ENCODE measurements around the gene SERPINB10.

SERPINB10 gene

DNA sequence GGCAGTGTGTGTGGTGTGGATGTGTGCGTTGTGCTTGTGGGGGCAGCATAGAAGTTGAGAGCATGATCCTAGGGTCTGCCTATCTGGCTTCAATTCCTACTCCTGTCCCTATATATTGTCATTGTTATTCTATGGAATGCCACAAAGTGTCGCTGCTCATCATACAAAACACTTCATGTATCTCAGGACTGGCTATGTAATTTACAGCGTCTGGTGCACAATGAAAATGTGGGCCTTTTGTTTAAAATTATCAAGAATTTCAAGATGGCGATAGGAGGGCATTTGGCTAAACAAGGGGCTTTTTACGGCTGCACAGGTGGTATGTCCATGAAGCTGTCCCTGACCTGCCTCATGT, 16.8 kb upstream of the SERPINB10 start:
- H3K27me3 ChIP-seq (ENCODE audit: insufficient read depth, poor library complexity, severe bottlenecking), result no peaks in the 10 kb centered on the region
- peak overlapping the region; percentile 35 for H3K4me3 ChIP-seq (replicated peaks; ENCODE audit: insufficient read depth, low read length)
- TF ChIP-seq, protein P1, sequence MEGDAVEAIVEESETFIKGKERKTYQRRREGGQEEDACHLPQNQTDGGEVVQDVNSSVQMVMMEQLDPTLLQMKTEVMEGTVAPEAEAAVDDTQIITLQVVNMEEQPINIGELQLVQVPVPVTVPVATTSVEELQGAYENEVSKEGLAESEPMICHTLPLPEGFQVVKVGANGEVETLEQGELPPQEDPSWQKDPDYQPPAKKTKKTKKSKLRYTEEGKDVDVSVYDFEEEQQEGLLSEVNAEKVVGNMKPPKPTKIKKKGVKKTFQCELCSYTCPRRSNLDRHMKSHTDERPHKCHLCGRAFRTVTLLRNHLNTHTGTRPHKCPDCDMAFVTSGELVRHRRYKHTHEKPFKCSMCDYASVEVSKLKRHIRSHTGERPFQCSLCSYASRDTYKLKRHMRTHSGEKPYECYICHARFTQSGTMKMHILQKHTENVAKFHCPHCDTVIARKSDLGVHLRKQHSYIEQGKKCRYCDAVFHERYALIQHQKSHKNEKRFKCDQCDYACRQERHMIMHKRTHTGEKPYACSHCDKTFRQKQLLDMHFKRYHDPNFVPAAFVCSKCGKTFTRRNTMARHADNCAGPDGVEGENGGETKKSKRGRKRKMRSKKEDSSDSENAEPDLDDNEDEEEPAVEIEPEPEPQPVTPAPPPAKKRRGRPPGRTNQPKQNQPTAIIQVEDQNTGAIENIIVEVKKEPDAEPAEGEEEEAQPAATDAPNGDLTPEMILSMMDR (IDR thresholded peaks at IDR 0.05; ENCODE audit: insufficient read depth, low read length), result peak; percentile 62
- no peak for TF ChIP-seq GABPA (IDR thresholded peaks at IDR 0.05; ENCODE audit: low read depth)
- DNase-seq (ENCODE audit: low read depth in 1 of 2, low spot score in 1 of 2), result peak in 1 of 2 experiments; percentile 86
- peak overlapping the region; percentile 85 for H3K27ac ChIP-seq (replicated peaks)

DNA sequence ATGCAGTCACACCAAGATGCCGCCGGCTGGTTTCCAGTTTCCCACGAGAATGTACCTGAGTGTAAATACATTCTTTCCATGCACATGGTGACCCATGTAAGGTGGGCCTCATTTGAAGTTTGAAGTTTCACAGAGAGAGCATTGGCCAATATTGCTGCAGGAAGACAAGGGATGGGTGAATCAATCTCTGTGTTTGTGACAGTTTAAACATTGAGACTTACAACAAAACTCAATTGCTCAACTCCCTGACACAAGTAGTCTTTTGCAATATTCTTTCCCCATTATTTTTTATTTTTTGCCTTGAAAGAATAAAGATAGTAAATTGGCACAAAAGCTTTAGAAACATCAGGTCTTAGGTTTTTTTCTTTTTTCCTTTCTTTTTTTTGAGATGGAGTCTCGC, 15.2 kb upstream of the SERPINB10 start:
- peak; percentile 84 to 95 for DNase-seq (ENCODE audit: low read depth in 1 of 2, low spot score in 1 of 2)
- no peak overlapping the region for H3K4me3 ChIP-seq (replicated peaks; ENCODE audit: insufficient read depth, low read length)
- TF ChIP-seq GABPA (IDR thresholded peaks at IDR 0.05; ENCODE audit: low read depth) (no peak; the same call in 1 of the 2 replicates), POLR2AphosphoS5 (IDR thresholded peaks at IDR 0.05; ENCODE audit: low read depth) (peak; percentile 65; the same call in 1 of the 2 replicates)
- TF ChIP-seq, protein P2, sequence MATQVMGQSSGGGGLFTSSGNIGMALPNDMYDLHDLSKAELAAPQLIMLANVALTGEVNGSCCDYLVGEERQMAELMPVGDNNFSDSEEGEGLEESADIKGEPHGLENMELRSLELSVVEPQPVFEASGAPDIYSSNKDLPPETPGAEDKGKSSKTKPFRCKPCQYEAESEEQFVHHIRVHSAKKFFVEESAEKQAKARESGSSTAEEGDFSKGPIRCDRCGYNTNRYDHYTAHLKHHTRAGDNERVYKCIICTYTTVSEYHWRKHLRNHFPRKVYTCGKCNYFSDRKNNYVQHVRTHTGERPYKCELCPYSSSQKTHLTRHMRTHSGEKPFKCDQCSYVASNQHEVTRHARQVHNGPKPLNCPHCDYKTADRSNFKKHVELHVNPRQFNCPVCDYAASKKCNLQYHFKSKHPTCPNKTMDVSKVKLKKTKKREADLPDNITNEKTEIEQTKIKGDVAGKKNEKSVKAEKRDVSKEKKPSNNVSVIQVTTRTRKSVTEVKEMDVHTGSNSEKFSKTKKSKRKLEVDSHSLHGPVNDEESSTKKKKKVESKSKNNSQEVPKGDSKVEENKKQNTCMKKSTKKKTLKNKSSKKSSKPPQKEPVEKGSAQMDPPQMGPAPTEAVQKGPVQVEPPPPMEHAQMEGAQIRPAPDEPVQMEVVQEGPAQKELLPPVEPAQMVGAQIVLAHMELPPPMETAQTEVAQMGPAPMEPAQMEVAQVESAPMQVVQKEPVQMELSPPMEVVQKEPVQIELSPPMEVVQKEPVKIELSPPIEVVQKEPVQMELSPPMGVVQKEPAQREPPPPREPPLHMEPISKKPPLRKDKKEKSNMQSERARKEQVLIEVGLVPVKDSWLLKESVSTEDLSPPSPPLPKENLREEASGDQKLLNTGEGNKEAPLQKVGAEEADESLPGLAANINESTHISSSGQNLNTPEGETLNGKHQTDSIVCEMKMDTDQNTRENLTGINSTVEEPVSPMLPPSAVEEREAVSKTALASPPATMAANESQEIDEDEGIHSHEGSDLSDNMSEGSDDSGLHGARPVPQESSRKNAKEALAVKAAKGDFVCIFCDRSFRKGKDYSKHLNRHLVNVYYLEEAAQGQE (IDR thresholded peaks at IDR 0.05; ENCODE audit: insufficient replicate concordance, low read depth), result peak; percentile 34
- H3K27ac ChIP-seq (replicated peaks), result peak overlapping the region; percentile 85
- no peaks in the 10 kb centered on the region for H3K27me3 ChIP-seq (ENCODE audit: insufficient read depth, poor library complexity, severe bottlenecking)

DNA sequence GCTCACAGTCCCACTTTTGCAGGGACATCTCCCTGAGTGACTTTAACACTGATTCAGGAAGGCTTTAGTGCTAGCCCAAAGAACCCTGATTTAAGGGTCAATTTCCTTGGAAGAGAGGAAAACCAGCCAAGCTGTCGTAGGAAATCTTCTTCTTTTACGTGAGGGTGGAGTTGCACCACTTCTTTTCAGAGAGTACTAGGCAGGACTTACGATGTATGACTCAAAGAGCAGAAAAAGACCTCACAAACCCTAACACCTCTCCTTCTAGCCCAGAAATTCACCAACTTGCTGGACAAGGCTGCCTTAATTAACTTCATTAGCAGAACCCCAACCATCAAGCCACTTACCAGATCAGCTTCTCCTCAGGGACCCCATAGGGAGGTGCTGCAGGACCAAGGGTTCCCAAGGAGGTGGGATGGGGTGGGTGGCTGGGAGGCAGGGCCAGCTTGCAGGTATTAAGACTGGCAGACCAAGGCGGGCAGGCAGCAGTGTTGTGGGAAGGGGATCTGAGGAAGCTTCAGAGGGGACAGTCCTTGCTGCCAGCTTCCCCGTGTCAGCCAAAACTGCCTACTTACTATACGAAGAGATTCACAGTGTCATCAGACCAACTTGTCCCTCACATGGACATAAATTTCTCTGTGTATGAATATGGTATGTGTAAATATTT, 13.5 kb upstream of the SERPINB10 start:
- TF ChIP-seq, protein P1 (IDR thresholded peaks at IDR 0.05; ENCODE audit: insufficient read depth, low read length), result no peak
- TF ChIP-seq SPI1 (IDR thresholded peaks at IDR 0.05; ENCODE audit: borderline replicate concordance, low read depth) (no peak), POLR2AphosphoS5 (IDR thresholded peaks at IDR 0.05; ENCODE audit: low read depth) (no peak), GABPA (IDR thresholded peaks at IDR 0.05; ENCODE audit: low read depth) (no peak)
- TF ChIP-seq, protein P2 (IDR thresholded peaks at IDR 0.05; ENCODE audit: insufficient replicate concordance, low read depth), result no peak
- Histone ChIP-seq H3K27ac (replicated peaks) (peak overlapping the region; percentile 85), H3K4me3 (replicated peaks; ENCODE audit: insufficient read depth, low read length) (no peak overlapping the region), H3K27me3 (ENCODE audit: insufficient read depth, poor library complexity, severe bottlenecking) (no peaks in the 10 kb centered on the region)
- DNase-seq (ENCODE audit: low read depth in 1 of 2, low spot score in 1 of 2), result peak in 1 of 2 experiments; percentile 52

DNA sequence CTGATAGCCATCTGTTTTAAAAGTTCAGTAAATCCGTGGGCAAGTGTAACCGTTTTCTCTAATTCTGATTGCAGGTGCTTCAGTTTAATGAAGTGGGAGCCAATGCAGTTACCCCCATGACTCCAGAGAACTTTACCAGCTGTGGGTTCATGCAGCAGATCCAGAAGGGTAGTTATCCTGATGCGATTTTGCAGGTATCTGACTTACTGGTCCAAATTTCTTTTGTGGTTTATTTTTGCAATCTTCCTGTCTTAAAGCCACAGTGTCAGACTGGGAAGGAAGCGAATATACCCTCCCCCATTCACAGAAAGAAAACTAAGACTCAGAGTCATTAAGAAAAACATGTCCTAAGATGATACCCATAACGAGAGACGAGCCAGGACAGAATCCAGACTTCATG, 12.6 kb upstream of the SERPINB10 start:
- no peak overlapping the region for H3K4me3 ChIP-seq (replicated peaks; ENCODE audit: insufficient read depth, low read length)
- H3K27ac ChIP-seq (replicated peaks), result peak overlapping the region; percentile 85
- H3K27me3 ChIP-seq (ENCODE audit: insufficient read depth, poor library complexity, severe bottlenecking), result no peaks in the 10 kb centered on the region
- 0 out of 2 replicates have a peak, but pooled peaks have one; percentile 51 for TF ChIP-seq POLR2AphosphoS5 (IDR thresholded peaks at IDR 0.05; ENCODE audit: low read depth)
- TF ChIP-seq, protein P1 (IDR thresholded peaks at IDR 0.05; ENCODE audit: insufficient read depth, low read length), result no peak
- TF ChIP-seq SPI1 (IDR thresholded peaks at IDR 0.05; ENCODE audit: borderline replicate concordance, low read depth), result 0 out of 2 replicates have a peak, but pooled peaks have one; percentile 26
- TF ChIP-seq, protein P2 (IDR thresholded peaks at IDR 0.05; ENCODE audit: insufficient replicate concordance, low read depth), result no peak
- DNase-seq (ENCODE audit: low read depth in 1 of 2, low spot score in 1 of 2), result peak; percentile 86

Measured in HL-60 (cell line).